HEK293 (cell line): ENCODE measurements around the gene PRSS16.
A peak's percentile ranks its signal among the peaks of the same experiment; 100 is the strongest.

Experiments used
- BCL11A ChIP-seq: fragments of 450-650 bp; formaldehyde crosslinking; IDR thresholded peaks from 2 replicates; pipeline ENCODE4 v1.5.1; 2016; ENCODE audit warnings: low read depth, missing biosample characterization, missing genetic modification characterization
- GFI1B ChIP-seq: fragments of 450-650 bp; formaldehyde crosslinking; IDR thresholded peaks from 2 replicates; pipeline ENCODE4 v1.5.1; 2016; ENCODE audit warnings: missing biosample characterization, missing genetic modification characterization
- GLIS1 ChIP-seq: fragments of 450-650 bp; formaldehyde crosslinking; IDR thresholded peaks from 2 replicates; pipeline ENCODE4 v1.5.1; 2016; ENCODE audit warnings: missing biosample characterization, missing genetic modification characterization
- HOXD13 ChIP-seq: sonication (generic); formaldehyde crosslinking; IDR thresholded peaks from 2 replicates; pipeline ENCODE4 v1.8.0; 2022; ENCODE audit warnings: missing genetic modification reagents, borderline replicate concordance
- OSR2 ChIP-seq: fragments of 450-650 bp; formaldehyde crosslinking; IDR thresholded peaks from 2 replicates; pipeline ENCODE4 v1.5.1; 2016; ENCODE audit warnings: missing biosample characterization, missing genetic modification characterization
- ZBTB17 ChIP-seq: fragments of 450-650 bp; formaldehyde crosslinking; IDR thresholded peaks from 2 replicates; pipeline ENCODE4 v1.5.1; 2016; ENCODE audit warnings: missing biosample characterization, missing genetic modification characterization
- ZBTB21 ChIP-seq: fragments of 450-650 bp; formaldehyde crosslinking; IDR thresholded peaks from 2 replicates; pipeline ENCODE4 v1.5.1; 2017; ENCODE audit warnings: missing biosample characterization, missing genetic modification characterization
- ZBTB6 ChIP-seq: fragments of 450-650 bp; formaldehyde crosslinking; IDR thresholded peaks from 2 replicates; pipeline ENCODE4 v1.5.1; 2017; ENCODE audit warnings: missing biosample characterization, missing genetic modification characterization
- ZFP69B ChIP-seq: fragments of 450-650 bp; formaldehyde crosslinking; IDR thresholded peaks from 2 replicates; pipeline ENCODE4 v1.5.1; 2016; ENCODE audit warnings: missing biosample characterization, missing genetic modification characterization
- ZNF148 ChIP-seq: fragments of 450-650 bp; formaldehyde crosslinking; IDR thresholded peaks from 2 replicates; pipeline ENCODE4 v1.5.0; 2017; ENCODE audit warnings: missing biosample characterization, missing genetic modification characterization, borderline replicate concordance
- ZNF2 ChIP-seq: fragments of 450-650 bp; formaldehyde crosslinking; IDR thresholded peaks from 2 replicates; pipeline ENCODE4 v1.5.1; 2016; ENCODE audit warnings: missing biosample characterization, missing genetic modification characterization
- ZNF211 ChIP-seq: fragments of 450-650 bp; formaldehyde crosslinking; IDR thresholded peaks from 2 replicates; pipeline ENCODE4 v1.5.1; 2016; ENCODE audit warnings: low read depth, missing biosample characterization, missing genetic modification characterization
- ZNF221 ChIP-seq: fragments of 450-650 bp; formaldehyde crosslinking; IDR thresholded peaks from 2 replicates; pipeline ENCODE4 v1.5.1; 2017; ENCODE audit warnings: missing biosample characterization, missing genetic modification characterization, borderline replicate concordance
- ZNF23 ChIP-seq: fragments of 450-650 bp; formaldehyde crosslinking; IDR thresholded peaks from 2 replicates; pipeline ENCODE4 v1.5.1; 2016; ENCODE audit warnings: missing biosample characterization, missing genetic modification characterization, borderline replicate concordance
- ZNF239 ChIP-seq: fragments of 450-650 bp; formaldehyde crosslinking; IDR thresholded peaks from 2 replicates; pipeline ENCODE4 v1.5.1; 2016; ENCODE audit warnings: missing biosample characterization, missing genetic modification characterization
- ZNF274 ChIP-seq, 2 experiments: fragments of 200-500 bp in 1 of 2; fragments of 450-650 bp in 1 of 2; sonication (Bioruptor generic) in 1 of 2; formaldehyde crosslinking in 1 of 2; IDR thresholded peaks; 2 replicates each; pipeline versions ENCODE4 v1.5.1 to v1.6.1; 2014 to 2016; ENCODE audit warnings: borderline replicate concordance in 1 of 2, inconsistent platforms in 1 of 2, low read length in 1 of 2, missing biosample characterization in 1 of 2, missing genetic modification characterization in 1 of 2
- ZNF324 ChIP-seq: fragments of 450-650 bp; formaldehyde crosslinking; IDR thresholded peaks from 2 replicates; pipeline ENCODE4 v1.5.1; 2016; ENCODE audit warnings: missing biosample characterization, missing genetic modification characterization
- ZNF394 ChIP-seq: fragments of 450-650 bp; formaldehyde crosslinking; IDR thresholded peaks from 2 replicates; pipeline ENCODE4 v1.5.1; 2016; ENCODE audit warnings: missing biosample characterization, missing genetic modification characterization, mild to moderate bottlenecking, moderate library complexity, borderline replicate concordance
- ZNF404 ChIP-seq: fragments of 450-650 bp; formaldehyde crosslinking; IDR thresholded peaks from 2 replicates; pipeline ENCODE4 v1.5.1; 2017; ENCODE audit warnings: missing biosample characterization, missing genetic modification characterization
- ZNF426 ChIP-seq: fragments of 450-650 bp; formaldehyde crosslinking; IDR thresholded peaks from 2 replicates; pipeline ENCODE4 v1.5.1; 2017; ENCODE audit warnings: missing biosample characterization, missing genetic modification characterization, mild to moderate bottlenecking, inconsistent platforms, moderate library complexity
- ZNF473 ChIP-seq: fragments of 450-650 bp; formaldehyde crosslinking; IDR thresholded peaks from 2 replicates; pipeline ENCODE4 v1.5.1; 2017; ENCODE audit warnings: missing biosample characterization, missing genetic modification characterization
- ZNF488 ChIP-seq: fragments of 450-650 bp; formaldehyde crosslinking; IDR thresholded peaks from 2 replicates; pipeline ENCODE4 v1.5.1; 2016; ENCODE audit warnings: missing biosample characterization, missing genetic modification characterization
- ZNF654 ChIP-seq: fragments of 450-650 bp; formaldehyde crosslinking; IDR thresholded peaks from 2 replicates; pipeline ENCODE4 v1.5.1; 2016; ENCODE audit warnings: low read depth, missing biosample characterization, missing genetic modification characterization
- ZNF658 ChIP-seq: fragments of 450-650 bp; formaldehyde crosslinking; IDR thresholded peaks from 2 replicates; pipeline ENCODE4; 2016; ENCODE audit warnings: missing biosample characterization, missing genetic modification characterization
- ZNF692 ChIP-seq: fragments of 450-650 bp; formaldehyde crosslinking; IDR thresholded peaks from 2 replicates; pipeline ENCODE4 v1.5.1; 2016; ENCODE audit warnings: missing biosample characterization, missing genetic modification characterization
- TF ChIP-seq, protein P1 (sequence below): fragments of 450-650 bp; formaldehyde crosslinking; IDR thresholded peaks from 2 replicates; pipeline ENCODE4 v1.5.1; 2016; ENCODE audit warnings: missing biosample characterization, missing genetic modification characterization
- TF ChIP-seq, protein P2 (sequence below): fragments of 450-650 bp; formaldehyde crosslinking; IDR thresholded peaks from 2 replicates; pipeline ENCODE4 v1.5.1; 2017; ENCODE audit warnings: missing biosample characterization, mild to moderate bottlenecking, missing genetic modification characterization, moderate library complexity

PRSS16 gene

DNA sequence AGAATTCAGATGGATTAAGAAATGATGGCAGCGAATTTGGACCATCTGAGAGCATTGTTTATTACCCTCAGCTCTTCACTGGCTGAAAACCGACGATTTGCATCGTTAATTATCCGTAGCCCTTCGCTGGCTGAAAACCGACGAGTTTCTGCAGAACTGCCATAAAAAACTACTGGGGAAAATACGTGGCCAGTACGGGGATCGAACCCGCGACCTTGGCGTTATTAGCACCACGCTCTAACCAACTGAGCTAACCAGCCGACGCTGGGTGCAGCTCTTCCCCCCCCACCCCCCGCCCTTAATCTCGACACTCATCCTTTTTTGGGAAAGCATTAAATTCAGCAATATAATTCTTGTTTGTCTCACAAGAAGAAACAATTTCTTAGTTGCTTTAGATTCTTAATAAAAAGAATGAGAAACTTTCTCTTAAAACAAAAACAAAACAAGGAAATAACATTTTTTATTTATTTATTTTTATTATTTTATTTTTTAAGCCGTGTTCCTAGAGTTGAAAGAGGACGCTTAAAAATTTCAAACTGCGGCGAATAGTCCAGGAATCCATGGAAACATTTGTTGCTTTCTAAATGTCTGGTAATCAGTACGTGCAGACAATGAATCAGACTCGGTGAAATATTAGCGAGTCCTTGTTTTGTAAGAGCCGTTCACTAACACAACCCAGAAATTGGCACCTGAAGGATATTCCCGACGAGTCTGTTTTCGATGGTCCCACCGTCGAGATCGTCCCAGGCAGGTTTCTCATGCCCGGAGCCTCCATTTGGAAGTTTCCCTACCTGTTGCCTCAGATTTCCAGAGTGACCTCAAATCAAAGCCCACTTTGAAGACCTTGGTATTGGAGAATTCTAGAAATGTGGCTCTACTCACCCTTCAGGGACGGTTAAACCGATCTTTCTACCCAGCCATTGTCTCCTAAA is 27.8 kb downstream of the PRSS16 start (continued):
- TF ChIP-seq ZBTB6 (tag by site-specific recombination) (no peak), BCL11A (tag by site-specific recombination) (no peak), GFI1B (tag by site-specific recombination) (no peak), ZBTB21 (tag by site-specific recombination) (no peak), ZNF148 (no peak), ZNF239 (no peak), HOXD13 (no peak), OSR2 (tag by site-specific recombination) (no peak), ZNF211 (tag by site-specific recombination) (no peak), ZNF274 (IDR thresholded peaks at IDR 0.05; ENCODE audit: low read length) (no peak), ZNF274 (tag by site-specific recombination; IDR thresholded peaks at IDR 0.05; ENCODE audit: borderline replicate concordance) (no peak), ZNF221 (tag by site-specific recombination) (no peak; the same call in 1 of the 2 replicates), ZNF473 (tag by site-specific recombination) (no peak), ZNF23 (tag by site-specific recombination) (no peak), ZNF658 (tag by site-specific recombination) (no peak), GLIS1 (tag by site-specific recombination) (no peak), ZNF426 (tag by site-specific recombination) (no peak), ZBTB17 (peak; percentile 80), ZNF654 (tag by site-specific recombination) (no peak), ZNF394 (tag by site-specific recombination) (0 out of 2 replicates have a peak, but pooled peaks have one; percentile 31), ZFP69B (tag by site-specific recombination) (no peak), ZNF2 (tag by site-specific recombination) (0 out of 2 replicates have a peak, but pooled peaks have one; percentile 35), ZNF404 (tag by site-specific recombination) (no peak), ZNF324 (tag by site-specific recombination) (peak; percentile 31; the same call in 1 of the 2 replicates), ZNF488 (tag by site-specific recombination) (no peak), ZNF692 (tag by site-specific recombination) (no peak)
- TF ChIP-seq, protein P1, sequence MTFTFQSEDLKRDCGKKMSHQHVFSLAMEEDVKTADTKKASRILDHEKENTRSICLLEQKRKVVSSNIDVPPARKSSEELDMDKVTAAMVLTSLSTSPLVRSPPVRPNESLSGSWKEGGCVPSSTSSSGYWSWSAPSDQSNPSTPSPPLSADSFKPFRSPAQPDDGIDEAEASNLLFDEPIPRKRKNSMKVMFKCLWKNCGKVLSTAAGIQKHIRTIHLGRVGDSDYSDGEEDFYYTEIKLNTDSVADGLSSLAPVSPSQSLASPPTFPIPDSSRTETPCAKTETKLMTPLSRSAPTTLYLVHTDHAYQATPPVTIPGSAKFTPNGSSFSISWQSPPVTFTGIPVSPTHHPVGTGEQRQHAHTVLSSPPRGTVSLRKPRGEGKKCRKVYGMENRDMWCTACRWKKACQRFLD (tag by site-specific recombination), result no peak
- TF ChIP-seq, protein P2, sequence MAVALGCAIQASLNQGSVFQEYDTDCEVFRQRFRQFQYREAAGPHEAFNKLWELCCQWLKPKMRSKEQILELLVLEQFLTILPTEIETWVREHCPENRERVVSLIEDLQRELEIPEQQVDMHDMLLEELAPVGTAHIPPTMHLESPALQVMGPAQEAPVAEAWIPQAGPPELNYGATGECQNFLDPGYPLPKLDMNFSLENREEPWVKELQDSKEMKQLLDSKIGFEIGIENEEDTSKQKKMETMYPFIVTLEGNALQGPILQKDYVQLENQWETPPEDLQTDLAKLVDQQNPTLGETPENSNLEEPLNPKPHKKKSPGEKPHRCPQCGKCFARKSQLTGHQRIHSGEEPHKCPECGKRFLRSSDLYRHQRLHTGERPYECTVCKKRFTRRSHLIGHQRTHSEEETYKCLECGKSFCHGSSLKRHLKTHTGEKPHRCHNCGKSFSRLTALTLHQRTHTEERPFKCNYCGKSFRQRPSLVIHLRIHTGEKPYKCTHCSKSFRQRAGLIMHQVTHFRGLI (tag by site-specific recombination), result no peak
- TF ChIP-seq, all 188 proteins: peak for 34
